ENCODE data around the gene MBTPS1. TPM values are rescaled to one million over a fixed set of nuclear protein-coding genes. Genes with fewer than 3 reads are reported as not detected.
"Not testable (repeated sequence)": the region's sequence is repeated elsewhere in the genome, so short reads cannot be mapped to it uniquely, and the experiment has no call there.

MBTPS1 gene
- total RNA-seq, 1 donor from 2014 or later, result 63.4 TPM

- Histone ChIP-seq H3K4me3 (ENCODE audit: low read depth, low read length) (no peak overlapping the region), H3K36me3 (ENCODE audit: control insufficient read depth, insufficient read depth, low read length) (no peaks in the 10 kb centered on the region), H3K27me3 (ENCODE audit: control insufficient read depth, insufficient read depth, low read length) (no peaks in the 10 kb centered on the region)
- DNase-seq (ENCODE audit: low read depth) (no peak), FAIRE-seq (peak; percentile 52)
- TF ChIP-seq CTCF (IDR thresholded peaks at IDR 0.05; ENCODE audit: insufficient read depth, low read length, severe bottlenecking), result no peak
These were observed 3.3 kb upstream of the MBTPS1 start for GRCh38 chr16:84120023-84120422.

DNA sequence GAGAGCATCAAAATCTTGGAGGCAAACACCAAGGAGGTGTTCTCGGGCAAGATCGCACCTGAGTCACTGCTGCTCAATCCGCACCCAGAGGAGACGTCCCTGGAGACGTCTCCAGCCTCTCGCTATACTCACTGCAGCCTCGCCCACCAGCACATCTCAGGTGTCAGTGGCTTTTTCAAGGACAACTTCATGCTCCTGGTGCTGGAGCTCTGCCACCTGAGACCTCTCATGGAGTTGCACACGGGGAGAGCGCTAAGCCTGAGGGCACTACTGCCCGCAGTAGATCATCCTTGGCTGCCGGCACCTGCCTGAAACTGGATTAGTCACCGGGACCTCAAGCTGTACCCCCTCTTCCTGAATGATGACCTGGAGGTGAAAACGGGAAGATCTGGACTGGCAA is 2.6 kb upstream of the MBTPS1 start:
- H3K36me3 ChIP-seq (ENCODE audit: control insufficient read depth, insufficient read depth, low read length), result no peaks in the 10 kb centered on the region
- no peak overlapping the region for H3K4me3 ChIP-seq (ENCODE audit: low read depth, low read length)
- DNase-seq (ENCODE audit: low read depth) (peak; percentile 41), FAIRE-seq (no peak)
- no peaks in the 10 kb centered on the region for H3K27me3 ChIP-seq (ENCODE audit: control insufficient read depth, insufficient read depth, low read length)
- no peak for TF ChIP-seq CTCF (IDR thresholded peaks at IDR 0.05; ENCODE audit: insufficient read depth, low read length, severe bottlenecking)

DNA sequence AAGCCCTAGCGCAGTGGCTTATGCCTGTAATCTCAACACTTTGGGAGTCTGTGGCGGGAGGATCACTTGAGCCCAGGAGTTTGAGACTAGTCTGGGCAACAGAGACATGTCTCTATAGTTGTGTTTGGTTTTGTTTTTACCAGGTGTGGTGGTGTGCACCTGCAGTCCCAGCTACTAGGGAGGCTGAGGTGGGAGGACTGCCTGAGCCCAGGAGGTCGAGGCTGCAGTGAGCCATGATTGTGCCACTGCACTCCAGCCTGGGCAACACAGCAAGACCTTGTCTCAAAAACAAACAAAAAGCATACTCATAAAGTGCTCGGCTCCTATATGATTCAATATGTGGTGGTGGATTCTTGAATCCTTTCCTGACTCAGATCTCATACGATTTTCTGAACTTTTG is 1.6 kb upstream of the MBTPS1 start:
- H3K27me3 ChIP-seq (ENCODE audit: control insufficient read depth, insufficient read depth, low read length); FAIRE-seq; H3K4me3 ChIP-seq (ENCODE audit: low read depth, low read length); H3K36me3 ChIP-seq (ENCODE audit: control insufficient read depth, insufficient read depth, low read length); DNase-seq (ENCODE audit: low read depth): not testable (repeated sequence)

DNA sequence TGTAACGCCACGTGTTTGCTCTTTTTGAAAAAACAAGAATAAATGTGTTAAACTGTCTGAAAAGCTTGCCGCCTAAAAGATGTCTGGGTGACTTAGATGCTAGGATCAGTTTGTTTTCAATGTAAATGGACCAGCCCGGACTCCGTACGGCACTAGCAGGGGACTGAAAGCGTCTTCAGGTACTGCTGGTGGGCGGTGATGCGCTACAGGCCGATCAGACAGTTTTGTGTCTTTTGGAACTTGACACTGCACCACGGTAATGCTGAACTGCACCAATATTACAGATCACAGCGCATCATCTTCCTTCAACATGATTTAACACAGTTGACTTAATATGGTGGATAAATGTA is 727 bp upstream of the MBTPS1 start:
- TF ChIP-seq CTCF (IDR thresholded peaks at IDR 0.05; ENCODE audit: insufficient read depth, low read length, severe bottlenecking), result no peak
- DNase-seq (ENCODE audit: low read depth) (peak; percentile 14), FAIRE-seq (no peak)
- H3K36me3 ChIP-seq (ENCODE audit: control insufficient read depth, insufficient read depth, low read length), result no peaks in the 10 kb centered on the region
- no peaks in the 10 kb centered on the region for H3K27me3 ChIP-seq (ENCODE audit: control insufficient read depth, insufficient read depth, low read length)
- H3K4me3 ChIP-seq (ENCODE audit: low read depth, low read length), result peak overlapping the region; percentile 99

- TF ChIP-seq CTCF (IDR thresholded peaks at IDR 0.05; ENCODE audit: insufficient read depth, low read length, severe bottlenecking), result peak; percentile 44
- Histone ChIP-seq H3K27me3 (ENCODE audit: control insufficient read depth, insufficient read depth, low read length) (no peaks in the 10 kb centered on the region), H3K4me3 (ENCODE audit: low read depth, low read length) (peak overlapping the region; percentile 99), H3K36me3 (ENCODE audit: control insufficient read depth, insufficient read depth, low read length) (no peaks in the 10 kb centered on the region)
- FAIRE-seq (no peak), DNase-seq (ENCODE audit: low read depth) (peak; percentile 38)
These were observed 623 bp downstream of the MBTPS1 start for GRCh38 chr16:84115919-84116719.

GRCh38 chr16:84111949-84112348 is 4.8 kb downstream of the MBTPS1 start:
- not testable (repeated sequence) for H3K27me3 ChIP-seq (ENCODE audit: control insufficient read depth, insufficient read depth, low read length); H3K4me3 ChIP-seq (ENCODE audit: low read depth, low read length); FAIRE-seq; H3K36me3 ChIP-seq (ENCODE audit: control insufficient read depth, insufficient read depth, low read length); DNase-seq (ENCODE audit: low read depth)

GRCh38 chr16:84111525-84111924 is 5.2 kb downstream of the MBTPS1 start:
- no peak for FAIRE-seq

More at GRCh38 chr16:84111525-84111924, 5.2 kb downstream of the MBTPS1 start:
- no peak for TF ChIP-seq CTCF (IDR thresholded peaks at IDR 0.05; ENCODE audit: insufficient read depth, low read length, severe bottlenecking)
- H3K36me3 ChIP-seq (ENCODE audit: control insufficient read depth, insufficient read depth, low read length), result no peaks in the 10 kb centered on the region
- H3K4me3 ChIP-seq (ENCODE audit: low read depth, low read length), result no peak overlapping the region
- no peaks in the 10 kb centered on the region for H3K27me3 ChIP-seq (ENCODE audit: control insufficient read depth, insufficient read depth, low read length)
- DNase-seq (ENCODE audit: low read depth), result no peak

Data from bronchial epithelial cell (primary cell).